ENCODE results near the gene PTPRG. TPM values are rescaled to one million over a fixed set of nuclear protein-coding genes. Genes with fewer than 3 reads are reported as not detected.

Gene PTPRG
- total RNA-seq, 1 donor from 2014 or later, result 3.7 TPM

GRCh38 chr3:62183087-62183486 is 621.7 kb downstream of the PTPRG start:
- Mint-ChIP-seq H3K4me1 (ENCODE audit: low read depth) (no peaks in the 10 kb centered on the region), H3K27me3 (ENCODE audit: insufficient read depth) (no peaks in the 10 kb centered on the region), H3K9me3 (no peaks in the 10 kb centered on the region), H3K4me3 (no peak overlapping the region), H3K27ac (no peak overlapping the region), H3K36me3 (ENCODE audit: low read depth) (no peaks in the 10 kb centered on the region)
- DNase-seq (ENCODE audit: low spot score), result no peak
- intact Hi-C loops (cut with micrococcal nuclease), result loop anchor here (10.0 kb wide), 1 partner anchor 798 kb away; no protein-coding TSS in a partner anchor

GRCh38 chr3:62183969-62184368 is 622.6 kb downstream of the PTPRG start:
- H3K27ac Mint-ChIP-seq, result no peak overlapping the region
- no peaks in the 10 kb centered on the region for H3K27me3 Mint-ChIP-seq (ENCODE audit: insufficient read depth)
- peaks cover 7% of the 10 kb centered on the region for H3K4me1 Mint-ChIP-seq (ENCODE audit: low read depth)
- intact Hi-C loops (cut with micrococcal nuclease), result loop anchor here (10.0 kb wide), 1 partner anchor 799 kb away; no protein-coding TSS in a partner anchor
- H3K36me3 Mint-ChIP-seq (ENCODE audit: low read depth), result no peaks in the 10 kb centered on the region
- no peak for DNase-seq (ENCODE audit: low spot score)
- no peaks in the 10 kb centered on the region for H3K9me3 Mint-ChIP-seq
- no peak overlapping the region for H3K4me3 Mint-ChIP-seq

- Mint-ChIP-seq H3K9me3 (no peaks in the 10 kb centered on the region), H3K27ac (no peak overlapping the region), H3K4me1 (ENCODE audit: low read depth) (peaks cover 8% of the 10 kb centered on the region), H3K27me3 (ENCODE audit: insufficient read depth) (no peaks in the 10 kb centered on the region), H3K36me3 (ENCODE audit: low read depth) (no peaks in the 10 kb centered on the region), H3K4me3 (no peak overlapping the region)
- intact Hi-C loops (cut with micrococcal nuclease), result loop anchor here (10.0 kb wide), 1 partner anchor 800 kb away; no protein-coding TSS in a partner anchor
- DNase-seq (ENCODE audit: low spot score), result no peak
Measured at GRCh38 chr3:62184559-62184958, 623.2 kb downstream of the PTPRG start.

DNA sequence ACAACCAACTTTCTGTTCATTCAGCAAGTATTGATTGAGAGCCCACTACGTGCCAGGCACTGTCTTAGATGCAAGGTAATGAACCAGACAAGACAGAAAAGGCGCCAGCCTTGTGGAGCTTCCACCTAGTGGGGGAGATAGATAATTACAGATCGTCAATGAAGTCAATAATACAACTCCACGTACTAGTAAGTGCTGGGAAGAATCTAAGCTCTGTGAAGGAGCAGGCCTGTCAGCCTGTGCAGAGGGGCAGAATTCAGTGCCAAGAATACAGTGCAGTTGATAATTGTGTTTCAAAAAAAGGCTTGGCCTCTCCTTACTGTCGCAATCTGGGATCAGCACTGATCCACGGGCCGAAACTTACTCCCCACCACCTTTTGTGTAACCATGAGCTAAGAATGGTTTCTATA is 625.7 kb downstream of the PTPRG start:
- Mint-ChIP-seq H3K4me1 (ENCODE audit: low read depth) (peaks cover 8% of the 10 kb centered on the region), H3K4me3 (no peak overlapping the region), H3K9me3 (no peaks in the 10 kb centered on the region), H3K27ac (no peak overlapping the region), H3K27me3 (ENCODE audit: insufficient read depth) (no peaks in the 10 kb centered on the region), H3K36me3 (ENCODE audit: low read depth) (no peaks in the 10 kb centered on the region)
- DNase-seq (ENCODE audit: low spot score), result no peak
- intact Hi-C loops (cut with micrococcal nuclease), result loop anchor here (5.0 to 10.0 kb wide), 2 partner anchors 250 to 802 kb away; no protein-coding TSS in a partner anchor

DNA sequence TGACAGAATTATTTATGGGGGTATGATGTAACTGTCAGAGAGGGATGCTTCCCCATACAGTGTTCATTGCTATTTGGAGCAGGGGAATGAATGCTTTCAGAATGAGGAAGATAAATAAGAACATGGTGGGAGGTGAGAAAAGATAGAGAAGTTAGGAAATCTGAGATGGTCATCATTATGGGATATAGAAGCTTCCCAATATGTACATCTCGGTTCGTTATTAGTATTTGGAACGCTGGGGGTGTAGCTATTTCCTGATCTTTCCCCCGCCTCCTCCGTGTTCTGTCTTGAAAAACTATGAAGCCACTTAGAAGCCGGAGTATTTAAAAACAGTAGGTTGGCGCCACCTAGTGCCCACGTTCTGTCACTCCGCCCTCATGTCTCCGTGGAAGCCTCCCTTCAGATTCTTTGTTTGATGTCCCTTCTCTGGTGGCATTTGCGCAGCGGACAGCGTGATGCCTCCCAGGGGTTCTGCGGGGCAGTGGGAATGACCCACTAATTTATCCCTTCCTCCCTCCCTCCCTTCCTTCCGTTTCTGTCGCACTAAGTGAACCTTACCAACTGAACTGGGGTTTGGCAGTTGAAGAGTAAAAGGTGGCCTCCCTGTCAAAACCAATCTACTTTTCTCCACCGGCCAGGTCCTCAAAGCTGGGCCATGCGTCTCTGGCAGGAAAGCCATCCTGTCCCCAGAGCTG is 627.5 kb downstream of the PTPRG start:
- no peaks in the 10 kb centered on the region for H3K9me3 Mint-ChIP-seq
- no peak overlapping the region for H3K4me3 Mint-ChIP-seq
- H3K36me3 Mint-ChIP-seq (ENCODE audit: low read depth), result no peaks in the 10 kb centered on the region
- intact Hi-C loops (cut with micrococcal nuclease), result loop anchor here (2.0 to 10.0 kb wide), 3 partner anchors 252 to 804 kb away; no protein-coding TSS in a partner anchor
- peak; percentile 40 for DNase-seq (ENCODE audit: low spot score)
- peaks cover 8% of the 10 kb centered on the region for H3K4me1 Mint-ChIP-seq (ENCODE audit: low read depth)
- no peaks in the 10 kb centered on the region for H3K27me3 Mint-ChIP-seq (ENCODE audit: insufficient read depth)
- no peak overlapping the region for H3K27ac Mint-ChIP-seq

DNA sequence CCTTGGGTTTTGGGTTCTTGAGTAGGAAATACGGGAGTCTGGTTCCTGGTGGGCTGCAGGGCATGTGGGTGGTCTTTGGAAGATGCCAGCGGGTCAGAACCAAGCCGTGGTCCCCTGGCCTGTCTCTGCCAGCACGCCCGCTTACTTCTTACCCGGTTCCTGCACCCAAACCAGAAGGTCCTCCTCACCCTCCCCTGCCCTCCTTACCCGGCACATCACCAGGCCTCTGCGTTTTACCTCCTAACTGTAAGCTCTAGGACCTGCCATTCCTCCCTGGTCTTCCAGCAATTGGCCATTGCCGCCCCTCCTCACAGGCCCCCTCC is 628.0 kb downstream of the PTPRG start:
- Mint-ChIP-seq H3K27me3 (ENCODE audit: insufficient read depth) (no peaks in the 10 kb centered on the region), H3K27ac (no peak overlapping the region), H3K9me3 (no peaks in the 10 kb centered on the region), H3K4me1 (ENCODE audit: low read depth) (peaks cover 8% of the 10 kb centered on the region), H3K4me3 (no peak overlapping the region), H3K36me3 (ENCODE audit: low read depth) (no peaks in the 10 kb centered on the region)
- intact Hi-C loops (cut with micrococcal nuclease), result loop anchor here (2.0 to 10.0 kb wide), 3 partner anchors 252 to 805 kb away; no protein-coding TSS in a partner anchor
- no peak for DNase-seq (ENCODE audit: low spot score)

GRCh38 chr3:62192891-62193290 is 631.5 kb downstream of the PTPRG start:
- Mint-ChIP-seq H3K4me3 (no peak overlapping the region), H3K9me3 (no peaks in the 10 kb centered on the region), H3K27me3 (ENCODE audit: insufficient read depth) (no peaks in the 10 kb centered on the region), H3K36me3 (ENCODE audit: low read depth) (no peaks in the 10 kb centered on the region), H3K27ac (no peak overlapping the region), H3K4me1 (ENCODE audit: low read depth) (peaks cover 8% of the 10 kb centered on the region)
- intact Hi-C loops (cut with micrococcal nuclease), result no loop called here
- DNase-seq (ENCODE audit: low spot score), result no peak

GRCh38 chr3:62193586-62194345 is 632.4 kb downstream of the PTPRG start:
- intact Hi-C loops (cut with micrococcal nuclease), result no loop called here
- H3K9me3 Mint-ChIP-seq, result no peaks in the 10 kb centered on the region
- H3K27me3 Mint-ChIP-seq (ENCODE audit: insufficient read depth), result no peaks in the 10 kb centered on the region
- no peak overlapping the region for H3K4me3 Mint-ChIP-seq
- no peak for DNase-seq (ENCODE audit: low spot score)
- H3K36me3 Mint-ChIP-seq (ENCODE audit: low read depth), result no peaks in the 10 kb centered on the region
- H3K4me1 Mint-ChIP-seq (ENCODE audit: low read depth), result peaks cover 3% of the 10 kb centered on the region
- H3K27ac Mint-ChIP-seq, result no peak overlapping the region

DNA sequence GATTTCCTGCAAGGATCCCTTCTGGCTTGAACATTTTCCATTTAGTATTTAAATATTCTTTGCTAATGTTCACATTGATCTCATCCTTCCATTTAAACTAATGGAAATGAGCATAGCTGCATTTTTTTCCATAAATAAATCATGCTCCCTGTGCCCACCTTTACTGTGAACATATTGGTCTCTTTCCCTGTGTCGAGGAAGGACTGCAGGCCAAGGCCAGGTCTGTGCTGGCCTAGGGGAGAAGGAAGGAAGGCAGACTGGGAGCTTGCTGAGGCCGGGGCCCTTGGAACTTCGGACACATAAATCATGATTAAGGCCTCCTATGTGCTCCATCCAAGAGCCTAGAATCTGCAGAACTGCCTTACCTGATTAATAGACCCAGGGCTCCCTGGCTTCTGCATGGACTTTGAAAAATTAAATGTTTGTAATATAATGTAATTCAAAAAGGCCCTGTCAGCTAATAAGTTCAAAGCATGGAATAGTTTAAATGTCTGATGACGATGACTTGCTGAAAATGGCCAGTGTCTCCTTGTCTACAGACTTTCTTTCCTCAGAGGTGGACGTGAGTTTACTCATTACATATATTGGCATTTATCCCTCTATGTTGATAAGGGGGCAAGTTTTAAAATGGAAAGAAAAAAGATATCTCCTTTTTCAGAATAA is 636.1 kb downstream of the PTPRG start:
- no peak overlapping the region for H3K4me3 Mint-ChIP-seq
- no peaks in the 10 kb centered on the region for H3K27me3 Mint-ChIP-seq (ENCODE audit: insufficient read depth)
- intact Hi-C loops (cut with micrococcal nuclease), result no loop called here
- no peaks in the 10 kb centered on the region for H3K9me3 Mint-ChIP-seq
- H3K4me1 Mint-ChIP-seq (ENCODE audit: low read depth), result no peaks in the 10 kb centered on the region
- H3K36me3 Mint-ChIP-seq (ENCODE audit: low read depth), result no peaks in the 10 kb centered on the region
- no peak overlapping the region for H3K27ac Mint-ChIP-seq
- no peak for DNase-seq (ENCODE audit: low spot score)

DNA sequence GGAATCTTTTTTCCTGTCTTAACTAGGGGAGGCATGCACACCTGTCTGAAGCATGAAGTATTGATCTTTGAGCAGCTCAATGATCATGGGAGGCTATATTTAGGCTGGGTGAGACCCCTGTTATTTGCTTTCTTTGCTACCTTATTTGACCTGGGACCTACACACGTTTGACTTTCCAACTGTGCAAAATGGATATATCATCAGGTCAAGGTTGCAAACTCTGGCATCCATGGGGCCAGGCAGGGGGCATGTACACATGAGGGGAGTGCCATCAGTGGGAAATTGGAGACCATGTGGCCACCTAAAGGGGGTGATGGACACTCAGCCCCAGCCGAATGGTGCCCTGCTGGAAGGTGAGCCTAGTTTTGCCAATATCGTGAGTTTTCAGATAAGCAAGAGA is 637.8 kb downstream of the PTPRG start:
- Mint-ChIP-seq H3K9me3 (no peaks in the 10 kb centered on the region), H3K4me3 (no peak overlapping the region), H3K27me3 (ENCODE audit: insufficient read depth) (no peaks in the 10 kb centered on the region), H3K4me1 (ENCODE audit: low read depth) (no peaks in the 10 kb centered on the region), H3K36me3 (ENCODE audit: low read depth) (no peaks in the 10 kb centered on the region), H3K27ac (no peak overlapping the region)
- no peak for DNase-seq (ENCODE audit: low spot score)
- intact Hi-C loops (cut with micrococcal nuclease), result no loop called here

DNA sequence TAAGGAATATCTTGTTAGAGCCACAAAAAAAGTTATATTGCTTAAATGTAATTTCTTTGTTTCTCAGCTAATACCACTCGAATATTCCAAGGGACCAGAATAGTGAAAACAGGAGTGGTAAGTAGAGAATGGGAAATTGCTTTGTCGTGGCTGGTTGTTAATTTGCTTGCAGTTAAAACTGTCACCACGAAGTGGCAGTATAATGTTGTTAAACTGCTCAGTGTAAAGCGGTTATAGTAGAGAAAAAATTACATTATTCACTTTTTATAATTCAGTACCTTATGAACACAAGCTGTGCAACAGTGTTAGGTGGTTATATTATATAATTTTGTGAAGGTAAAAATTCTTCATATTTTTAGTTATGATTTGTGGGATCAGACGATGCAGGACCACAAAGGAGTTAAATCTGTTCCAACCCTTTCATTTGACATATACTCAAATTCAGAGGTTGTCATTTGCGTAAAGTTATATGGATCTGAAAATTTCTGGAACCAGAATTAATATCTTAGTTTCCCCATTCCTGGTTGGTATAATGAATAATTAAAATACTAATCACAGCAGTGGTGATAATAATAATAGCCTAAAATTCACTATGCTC is 640.2 kb downstream of the PTPRG start:
- no peak overlapping the region for H3K27ac Mint-ChIP-seq
- intact Hi-C loops (cut with micrococcal nuclease), result no loop called here
- no peaks in the 10 kb centered on the region for H3K4me1 Mint-ChIP-seq (ENCODE audit: low read depth)
- no peaks in the 10 kb centered on the region for H3K36me3 Mint-ChIP-seq (ENCODE audit: low read depth)
- no peak overlapping the region for H3K4me3 Mint-ChIP-seq
- no peaks in the 10 kb centered on the region for H3K27me3 Mint-ChIP-seq (ENCODE audit: insufficient read depth)
- no peak for DNase-seq (ENCODE audit: low spot score)
- H3K9me3 Mint-ChIP-seq, result no peaks in the 10 kb centered on the region

DNA sequence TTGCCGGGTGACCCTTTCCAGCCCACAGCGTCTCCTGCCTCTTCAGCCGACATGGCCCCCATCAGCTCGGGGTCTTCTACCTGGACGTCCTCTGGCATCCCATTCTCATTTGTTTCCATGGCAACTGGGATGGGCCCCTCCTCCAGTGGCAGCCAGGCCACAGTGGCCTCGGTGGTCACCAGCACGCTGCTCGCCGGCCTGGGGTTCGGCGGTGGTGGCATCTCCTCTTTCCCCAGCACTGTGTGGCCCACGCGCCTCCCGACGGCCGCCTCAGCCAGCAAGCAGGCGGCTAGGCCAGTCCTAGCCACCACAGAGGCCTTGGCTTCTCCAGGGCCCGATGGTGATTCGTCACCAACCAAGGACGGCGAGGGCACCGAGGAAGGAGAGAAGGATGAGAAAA is 641.8 kb downstream of the PTPRG start:
- Mint-ChIP-seq H3K27ac (no peak overlapping the region), H3K9me3 (no peaks in the 10 kb centered on the region), H3K4me1 (ENCODE audit: low read depth) (no peaks in the 10 kb centered on the region), H3K27me3 (ENCODE audit: insufficient read depth) (no peaks in the 10 kb centered on the region), H3K4me3 (no peak overlapping the region), H3K36me3 (ENCODE audit: low read depth) (no peaks in the 10 kb centered on the region)
- intact Hi-C loops (cut with micrococcal nuclease), result no loop called here
- no peak for DNase-seq (ENCODE audit: low spot score)

DNA sequence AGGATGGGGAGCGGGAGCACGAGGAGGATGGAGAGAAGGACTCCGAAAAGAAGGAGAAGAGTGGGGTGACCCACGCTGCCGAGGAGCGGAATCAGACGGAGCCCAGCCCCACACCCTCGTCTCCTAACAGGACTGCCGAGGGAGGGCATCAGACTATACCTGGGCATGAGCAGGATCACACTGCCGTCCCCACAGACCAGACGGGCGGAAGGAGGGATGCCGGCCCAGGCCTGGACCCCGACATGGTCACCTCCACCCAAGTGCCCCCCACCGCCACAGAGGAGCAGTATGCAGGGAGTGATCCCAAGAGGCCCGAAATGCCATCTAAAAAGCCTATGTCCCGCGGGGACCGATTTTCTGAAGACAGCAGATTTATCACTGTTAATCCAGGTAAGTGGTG is 642.2 kb downstream of the PTPRG start:
- no peaks in the 10 kb centered on the region for H3K9me3 Mint-ChIP-seq
- intact Hi-C loops (cut with micrococcal nuclease), result no loop called here
- H3K4me1 Mint-ChIP-seq (ENCODE audit: low read depth), result no peaks in the 10 kb centered on the region
- H3K36me3 Mint-ChIP-seq (ENCODE audit: low read depth), result no peaks in the 10 kb centered on the region
- no peak overlapping the region for H3K4me3 Mint-ChIP-seq
- H3K27ac Mint-ChIP-seq, result no peak overlapping the region
- no peaks in the 10 kb centered on the region for H3K27me3 Mint-ChIP-seq (ENCODE audit: insufficient read depth)
- no peak for DNase-seq (ENCODE audit: low spot score)

Data from activated T-helper 1 cell treated with anti-CD3 and anti-CD28 coated beads, Interleukin-12 subunit alpha, Interleukin-12 subunit beta, Interleukin-2, Interleukin-4 antibody, amounts not matched to agents 30 ng/mL and 10 ng/mL and 1 ng/mL, durations not matched to agents 14 hours and 24 hours and 36 hours (primary cell).